Hematopoietic multipotent progenitor cell treated with erythropoietin and hydrocortisone succinate and interleukin-3 and kit ligand, for 15 days (in vitro differentiated cells): ENCODE data around the gene RABL3.
"Not testable (repeated sequence)": the region's sequence is repeated elsewhere in the genome, so short reads cannot be mapped to it uniquely, and the experiment has no call there.

Experiments
- DNase-seq: peaks from one replicate; pipeline ENCODE4 v3.0.0-alpha.2; 2015; ENCODE audit warnings: low spot score

RABL3 gene

DNA sequence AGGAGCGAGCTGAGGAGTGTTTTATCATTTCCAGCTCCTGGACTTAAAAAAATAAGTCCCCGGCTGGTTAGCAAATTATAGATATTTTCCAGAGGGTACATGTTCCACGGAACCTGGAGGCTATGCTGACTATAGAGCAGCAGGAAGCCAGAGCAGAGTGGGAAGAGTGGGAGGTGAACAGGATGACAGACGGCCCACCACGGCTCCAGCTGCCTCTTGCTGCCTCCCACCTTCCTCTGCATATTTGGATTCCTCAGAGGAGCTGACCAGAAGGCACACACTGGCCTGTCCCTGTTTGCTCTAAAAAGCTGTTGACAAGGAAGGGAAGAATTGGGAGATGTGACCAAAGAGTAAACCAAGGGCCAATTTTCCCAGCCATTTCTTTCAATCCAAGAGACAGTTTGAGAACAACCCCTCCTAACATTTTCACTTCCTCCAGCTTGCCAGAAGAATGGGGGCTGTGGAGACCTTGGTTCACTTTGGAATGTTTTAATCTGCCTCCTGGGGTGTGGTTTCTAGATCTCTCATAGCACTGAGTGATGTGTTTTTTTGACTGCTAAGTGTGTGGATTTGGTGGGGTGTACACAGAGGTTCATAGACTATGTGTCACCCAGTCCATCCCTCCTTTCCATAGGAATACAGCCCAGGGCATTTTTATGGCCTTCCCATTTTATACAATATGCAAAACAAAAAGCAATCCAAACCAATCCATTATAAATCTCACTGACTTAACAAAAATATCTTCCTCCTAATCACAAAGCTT lies 97.1 kb downstream of the RABL3 start:
- no peak for DNase-seq

DNA sequence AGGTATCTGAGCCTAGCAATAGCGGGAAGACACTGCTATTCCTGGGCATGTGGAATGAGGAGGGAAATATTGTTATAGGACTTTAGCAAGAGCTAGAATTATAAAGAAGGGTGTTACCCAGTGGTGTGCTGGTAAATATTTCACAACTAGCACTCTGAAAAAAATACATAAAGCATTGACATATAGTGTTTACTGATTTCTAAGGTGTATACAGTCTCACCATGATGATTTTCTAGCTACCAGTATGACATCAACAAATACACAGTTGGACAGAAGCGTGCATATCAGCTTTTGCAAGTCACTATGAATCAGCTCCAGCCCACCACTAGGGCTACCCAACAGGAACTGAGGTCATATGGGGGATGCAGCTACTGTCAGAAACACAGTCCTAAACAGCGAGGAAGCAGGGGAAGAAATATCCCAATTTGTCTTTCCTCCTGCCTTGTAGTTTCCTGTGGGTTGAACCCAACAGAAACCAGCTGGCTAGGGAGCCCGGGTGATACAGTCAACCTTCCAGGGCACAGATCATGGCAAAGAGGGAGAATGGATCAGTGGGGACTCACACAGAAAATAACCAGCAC lies 99.9 kb downstream of the RABL3 start:
- peak; percentile 8 for DNase-seq

DNA sequence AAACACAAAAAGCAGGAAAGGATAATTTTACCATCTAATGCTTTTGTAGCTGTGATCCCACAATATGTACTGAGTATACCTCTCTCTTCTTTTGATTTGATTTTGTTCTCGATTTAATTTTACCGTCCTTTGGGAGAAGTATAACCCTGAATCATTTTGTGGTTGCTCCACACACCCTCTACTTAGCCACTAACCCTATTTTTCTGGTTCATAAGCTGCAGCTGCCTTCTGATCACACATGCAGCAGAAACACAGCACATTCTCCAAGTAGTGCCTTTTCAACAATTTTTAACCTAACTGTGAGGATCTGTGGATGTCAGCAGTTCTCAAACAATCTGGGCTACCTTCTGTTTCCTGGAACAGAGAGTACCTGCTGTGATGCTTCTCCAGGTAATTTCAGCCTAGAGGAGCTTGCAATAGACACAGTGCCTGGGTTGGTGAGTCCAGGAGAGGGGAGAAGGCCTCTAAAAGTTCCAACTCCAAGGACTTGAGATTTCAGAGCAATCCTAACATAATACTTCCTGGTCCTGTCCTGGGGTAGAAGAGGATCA lies 100.5 kb downstream of the RABL3 start:
- no peak for DNase-seq

DNA sequence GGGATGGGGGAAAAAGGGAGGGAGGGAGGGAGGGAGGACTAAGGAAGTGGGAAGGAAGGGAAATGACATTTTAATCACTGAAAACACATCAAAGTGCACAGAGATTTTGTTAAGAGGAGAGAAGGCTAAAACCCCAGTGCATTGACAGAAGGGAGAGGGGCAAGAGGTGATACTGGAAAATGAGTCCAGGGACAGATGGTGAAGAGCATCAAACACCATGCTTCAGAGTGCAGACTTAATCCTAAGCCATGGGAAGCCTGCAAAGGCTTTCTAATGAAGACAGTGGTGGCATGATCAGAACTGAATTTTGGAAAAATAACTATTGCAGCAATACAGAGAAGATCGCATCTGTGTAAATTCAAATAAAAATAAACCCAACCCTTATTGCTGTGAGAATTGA lies 102.1 kb downstream of the RABL3 start:
- DNase-seq, result no peak

DNA sequence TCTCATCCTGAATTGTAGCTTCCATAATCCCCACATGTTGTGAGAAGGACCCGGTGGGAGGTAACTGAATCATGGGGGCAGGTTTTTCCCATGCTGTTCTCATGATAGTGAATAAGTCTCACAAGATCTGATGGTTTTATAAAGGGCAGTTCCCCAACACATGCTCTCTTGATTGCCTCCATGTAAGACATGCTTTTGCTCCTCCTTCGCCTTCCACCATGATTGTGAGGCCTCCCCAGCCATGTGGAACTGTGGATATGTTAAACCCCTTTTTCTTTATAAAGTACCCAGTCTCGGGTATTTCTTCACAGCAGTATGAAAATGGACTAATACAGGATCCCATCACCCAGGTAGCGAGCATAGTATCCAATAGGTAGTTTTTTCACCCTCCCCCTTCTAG lies 103.5 kb downstream of the RABL3 start:
- DNase-seq, result not testable (repeated sequence)

DNA sequence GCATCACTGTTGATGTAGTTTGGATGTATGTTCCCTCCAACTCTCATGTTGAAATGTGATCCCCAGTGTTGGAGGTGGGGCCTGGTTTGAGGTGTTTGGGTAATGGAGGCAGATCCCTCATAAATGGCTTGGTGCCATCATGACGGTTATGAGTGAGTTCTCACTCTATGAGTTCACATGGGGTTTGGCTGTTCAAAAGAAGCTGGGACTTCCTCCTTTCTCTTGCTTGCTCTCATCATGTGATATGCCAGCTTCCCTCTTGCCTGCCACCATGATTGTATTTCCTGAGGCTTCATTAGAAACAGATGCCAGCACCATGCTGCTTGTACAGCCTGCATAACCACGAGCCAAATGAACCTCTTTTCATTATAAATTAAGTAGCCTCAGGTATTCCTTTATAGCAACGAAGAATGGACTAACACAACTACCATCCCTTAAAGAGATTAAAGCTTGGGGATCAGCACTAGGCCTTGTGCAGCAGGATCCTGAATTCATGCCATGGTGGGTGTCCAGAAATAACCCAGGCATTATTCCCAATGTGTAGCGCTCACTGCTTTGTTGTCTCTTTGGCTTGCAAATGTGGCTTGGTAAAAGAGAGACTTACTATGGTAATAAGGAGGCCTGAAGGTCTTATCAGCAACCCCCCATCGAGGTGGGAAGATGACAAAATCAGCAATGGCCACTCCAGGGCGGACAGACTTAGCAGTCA lies 104.3 kb downstream of the RABL3 start:
- DNase-seq, result no peak

DNA sequence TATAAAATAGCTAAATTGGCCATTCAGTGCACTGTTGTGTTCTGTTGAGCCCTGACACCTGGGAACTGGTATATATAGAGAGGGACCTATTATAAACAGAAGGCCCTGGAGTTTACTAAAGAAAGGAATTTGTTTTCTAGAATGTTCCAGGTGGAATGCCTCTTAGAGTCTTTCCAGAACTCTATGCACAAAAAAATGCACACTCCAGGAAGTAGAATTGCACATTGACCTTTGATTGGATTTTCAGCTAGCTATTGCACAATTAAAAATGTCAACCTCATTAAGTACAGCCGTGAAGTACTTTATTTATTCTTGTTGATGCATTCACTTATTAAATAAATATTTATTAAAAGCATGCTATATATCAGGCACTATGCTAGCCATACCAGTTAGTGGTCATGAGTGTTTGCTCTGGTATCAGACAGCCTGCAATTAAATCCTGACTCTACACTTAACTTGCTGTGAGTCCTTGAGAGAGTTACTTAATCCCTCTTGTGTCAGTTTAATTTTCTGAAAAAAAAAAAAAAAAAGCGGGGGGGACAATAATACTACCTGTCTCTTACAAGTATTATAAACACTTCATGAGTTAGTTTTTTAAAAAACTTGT lies 105.4 kb downstream of the RABL3 start:
- no peak for DNase-seq
